OCI-LY3 (cell line): Measurements from ENCODE around the gene EBPL.

Source experiments
- EZH2phosphoT487 ChIP-seq: fragments of 200-600 bp; shearing (Covaris generic); IDR thresholded peaks from 2 replicates; pipeline ENCODE4 v1.6.1; 2018; ENCODE audit warnings: antibody characterized with exemption, mixed run types, low read depth
- TF ChIP-seq, protein P1 (sequence below): fragments of 200-600, 300-600 bp; sonication (generic); IDR thresholded peaks from 2 replicates; pipeline ENCODE4 v1.5.1; 2014; ENCODE audit warnings: antibody characterized with exemption, low read length, low read depth

DNA sequence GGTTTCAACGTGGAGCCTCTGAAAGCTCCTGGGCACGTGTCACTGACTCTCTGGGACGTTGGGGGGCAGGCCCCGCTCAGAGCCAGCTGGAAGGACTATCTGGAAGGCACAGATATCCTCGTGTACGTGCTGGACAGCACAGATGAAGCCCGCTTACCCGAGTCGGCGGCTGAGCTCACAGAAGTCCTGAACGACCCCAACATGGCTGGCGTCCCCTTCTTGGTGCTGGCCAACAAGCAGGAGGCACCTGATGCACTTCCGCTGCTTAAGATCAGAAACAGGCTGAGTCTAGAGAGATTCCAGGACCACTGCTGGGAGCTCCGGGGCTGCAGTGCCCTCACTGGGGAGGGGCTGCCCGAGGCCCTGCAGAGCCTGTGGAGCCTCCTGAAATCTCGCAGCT lies 60.7 kb downstream of the EBPL start:
- TF ChIP-seq, protein P1, sequence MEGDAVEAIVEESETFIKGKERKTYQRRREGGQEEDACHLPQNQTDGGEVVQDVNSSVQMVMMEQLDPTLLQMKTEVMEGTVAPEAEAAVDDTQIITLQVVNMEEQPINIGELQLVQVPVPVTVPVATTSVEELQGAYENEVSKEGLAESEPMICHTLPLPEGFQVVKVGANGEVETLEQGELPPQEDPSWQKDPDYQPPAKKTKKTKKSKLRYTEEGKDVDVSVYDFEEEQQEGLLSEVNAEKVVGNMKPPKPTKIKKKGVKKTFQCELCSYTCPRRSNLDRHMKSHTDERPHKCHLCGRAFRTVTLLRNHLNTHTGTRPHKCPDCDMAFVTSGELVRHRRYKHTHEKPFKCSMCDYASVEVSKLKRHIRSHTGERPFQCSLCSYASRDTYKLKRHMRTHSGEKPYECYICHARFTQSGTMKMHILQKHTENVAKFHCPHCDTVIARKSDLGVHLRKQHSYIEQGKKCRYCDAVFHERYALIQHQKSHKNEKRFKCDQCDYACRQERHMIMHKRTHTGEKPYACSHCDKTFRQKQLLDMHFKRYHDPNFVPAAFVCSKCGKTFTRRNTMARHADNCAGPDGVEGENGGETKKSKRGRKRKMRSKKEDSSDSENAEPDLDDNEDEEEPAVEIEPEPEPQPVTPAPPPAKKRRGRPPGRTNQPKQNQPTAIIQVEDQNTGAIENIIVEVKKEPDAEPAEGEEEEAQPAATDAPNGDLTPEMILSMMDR = no peak
- no peak for TF ChIP-seq EZH2phosphoT487
